ENCODE results near the gene ATP2A1. TPM values are rescaled to one million over a fixed set of nuclear protein-coding genes. Genes with fewer than 3 reads are reported as not detected.
"Not testable (repeated sequence)": the region's sequence is repeated elsewhere in the genome, so short reads cannot be mapped to it uniquely, and the experiment has no call there.

Gene ATP2A1
- total and polyA plus RNA-seq, 2 donors from 2014 or later = 0.25 to 0.47 TPM

DNA sequence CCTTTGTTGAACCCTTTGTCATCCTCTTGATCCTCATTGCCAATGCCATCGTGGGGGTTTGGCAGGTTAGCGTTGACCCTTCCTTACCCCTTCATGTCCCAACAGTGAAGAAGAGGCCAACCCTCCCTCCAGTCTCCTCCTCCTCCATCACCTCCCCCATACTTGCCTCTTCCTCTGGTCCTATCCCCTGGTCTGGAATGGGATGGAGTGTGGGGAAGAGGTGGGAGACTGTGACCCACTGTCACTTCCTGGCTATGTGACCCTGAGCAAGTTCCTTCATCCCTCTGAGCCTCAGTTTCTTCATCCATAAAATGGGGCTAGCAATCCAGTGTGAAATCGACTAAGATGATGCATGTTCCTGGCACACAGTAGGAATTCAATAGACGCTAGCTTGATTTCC is 2.7 kb downstream of the ATP2A1 start:
- intact Hi-C loops (cut with DNase I) = loop anchor here (10.0 kb wide), 1 partner anchor 64 kb away; no protein-coding TSS in a partner anchor
- H3K9ac ChIP-seq (ENCODE audit: low read length in 3 of 3) = no peak overlapping the region
- peaks cover 0 to 11% (median 3%) of the 10 kb centered on the region in 3 donors for H3K4me1 ChIP-seq (ENCODE audit: control insufficient read depth in 2 of 3, insufficient read depth in 2 of 3, low read depth in 1 of 3, low read length in 3 of 3)

DNA sequence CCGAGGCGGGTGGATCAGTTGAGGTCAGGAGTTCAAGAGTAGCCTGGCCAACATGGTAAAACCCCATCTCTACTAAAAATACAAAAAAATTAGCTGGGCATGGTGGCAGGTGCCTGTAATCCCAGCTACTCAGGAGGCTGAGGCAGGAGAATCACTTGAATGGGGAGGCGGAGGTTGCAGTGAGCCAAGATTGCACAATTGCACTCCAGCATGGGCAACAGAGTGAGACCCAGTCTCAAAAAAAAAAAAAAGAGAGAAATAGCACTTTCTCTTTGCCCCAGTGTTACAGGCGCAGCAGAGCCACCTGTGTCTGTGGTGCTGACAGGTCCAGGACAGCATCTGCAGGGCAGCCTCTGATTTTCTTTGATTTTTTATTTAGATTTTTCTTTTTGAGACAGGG is 3.3 kb downstream of the ATP2A1 start:
- not testable (repeated sequence) for H3K27me3 ChIP-seq (ENCODE audit: control insufficient read depth, insufficient read depth, low read length); H3K9ac ChIP-seq (ENCODE audit: low read length in 3 of 3); H3K27ac ChIP-seq (ENCODE audit: low read depth in 2 of 2, low read length in 2 of 2); H3K36me3 ChIP-seq (ENCODE audit: control insufficient read depth in 2 of 3, insufficient read depth in 3 of 3, low read length in 3 of 3); H3K4me3 ChIP-seq (ENCODE audit: low read length in 3 of 3); FAIRE-seq; H3K9me3 ChIP-seq (ENCODE audit: control insufficient read depth in 2 of 3, insufficient read depth in 1 of 3, low read length in 3 of 3); DNase-seq
- intact Hi-C loops (cut with DNase I) = loop anchor here (10.0 kb wide), 1 partner anchor 63 kb away; no protein-coding TSS in a partner anchor
- H3K4me1 ChIP-seq (ENCODE audit: control insufficient read depth in 2 of 3, insufficient read depth in 2 of 3, low read depth in 1 of 3, low read length in 3 of 3) = peaks cover 0 to 11% (median 3%) of the 10 kb centered on the region in 3 donors

More for the DNA sequence above, 2.7 kb downstream of the ATP2A1 start:
- FAIRE-seq = no peak
- H3K9me3 ChIP-seq (ENCODE audit: control insufficient read depth in 2 of 3, insufficient read depth in 1 of 3, low read length in 3 of 3) = no peaks in the 10 kb centered on the region
- H3K27ac ChIP-seq (ENCODE audit: low read depth in 2 of 2, low read length in 2 of 2) = no peak overlapping the region
- H3K4me3 ChIP-seq (ENCODE audit: low read length in 3 of 3) = no peak overlapping the region
- TF ChIP-seq, protein P1, sequence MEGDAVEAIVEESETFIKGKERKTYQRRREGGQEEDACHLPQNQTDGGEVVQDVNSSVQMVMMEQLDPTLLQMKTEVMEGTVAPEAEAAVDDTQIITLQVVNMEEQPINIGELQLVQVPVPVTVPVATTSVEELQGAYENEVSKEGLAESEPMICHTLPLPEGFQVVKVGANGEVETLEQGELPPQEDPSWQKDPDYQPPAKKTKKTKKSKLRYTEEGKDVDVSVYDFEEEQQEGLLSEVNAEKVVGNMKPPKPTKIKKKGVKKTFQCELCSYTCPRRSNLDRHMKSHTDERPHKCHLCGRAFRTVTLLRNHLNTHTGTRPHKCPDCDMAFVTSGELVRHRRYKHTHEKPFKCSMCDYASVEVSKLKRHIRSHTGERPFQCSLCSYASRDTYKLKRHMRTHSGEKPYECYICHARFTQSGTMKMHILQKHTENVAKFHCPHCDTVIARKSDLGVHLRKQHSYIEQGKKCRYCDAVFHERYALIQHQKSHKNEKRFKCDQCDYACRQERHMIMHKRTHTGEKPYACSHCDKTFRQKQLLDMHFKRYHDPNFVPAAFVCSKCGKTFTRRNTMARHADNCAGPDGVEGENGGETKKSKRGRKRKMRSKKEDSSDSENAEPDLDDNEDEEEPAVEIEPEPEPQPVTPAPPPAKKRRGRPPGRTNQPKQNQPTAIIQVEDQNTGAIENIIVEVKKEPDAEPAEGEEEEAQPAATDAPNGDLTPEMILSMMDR (IDR thresholded peaks at IDR 0.05; ENCODE audit: borderline replicate concordance, extremely low read depth, insufficient read depth) = no peak
- H3K36me3 ChIP-seq (ENCODE audit: control insufficient read depth in 2 of 3, insufficient read depth in 3 of 3, low read length in 3 of 3) = no peaks in the 10 kb centered on the region
- no peak for DNase-seq
- H3K27me3 ChIP-seq (ENCODE audit: control insufficient read depth, insufficient read depth, low read length) = no peaks in the 10 kb centered on the region

DNA sequence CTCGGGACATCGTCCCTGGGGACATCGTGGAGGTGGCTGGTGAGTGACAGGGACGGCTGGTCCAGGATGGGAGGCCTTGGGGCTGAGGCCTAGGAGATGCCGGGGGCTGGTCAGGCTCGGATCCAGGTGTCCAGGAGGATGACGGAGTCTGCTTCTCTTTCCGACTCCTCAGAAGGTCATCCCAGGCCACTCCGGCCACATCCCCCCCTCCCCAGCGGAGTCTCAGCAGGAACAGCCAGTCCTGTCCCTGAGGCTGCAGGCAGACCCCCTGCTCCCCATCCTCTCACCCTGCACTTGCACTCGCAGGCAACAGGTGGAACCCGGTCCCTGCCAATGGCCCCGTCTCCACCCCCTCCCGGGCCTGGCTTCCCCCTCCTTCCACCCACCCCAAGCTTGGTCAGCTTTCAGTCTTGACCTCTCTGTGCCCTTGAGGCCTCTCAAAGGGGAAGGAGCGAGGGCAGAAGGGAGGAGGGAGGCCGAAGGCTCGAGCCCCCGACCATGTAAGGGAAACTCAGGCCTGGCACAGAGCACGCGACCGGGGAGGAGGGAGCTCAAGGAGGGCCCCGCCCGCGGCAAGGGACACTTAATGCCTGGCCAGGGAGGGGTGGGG is 4.4 kb downstream of the ATP2A1 start:
- DNase-seq (peak in 4 of 5 donors; percentile 85 to 90 (median 88)), FAIRE-seq (no peak)
- H3K27ac ChIP-seq (ENCODE audit: low read depth in 2 of 2, low read length in 2 of 2) = no peak overlapping the region
- no peaks in the 10 kb centered on the region for H3K9me3 ChIP-seq (ENCODE audit: control insufficient read depth in 2 of 3, insufficient read depth in 1 of 3, low read length in 3 of 3)
- peaks cover 0 to 11% (median 3%) of the 10 kb centered on the region in 3 donors for H3K4me1 ChIP-seq (ENCODE audit: control insufficient read depth in 2 of 3, insufficient read depth in 2 of 3, low read depth in 1 of 3, low read length in 3 of 3)
- intact Hi-C loops (cut with DNase I) = loop anchor here (10.0 kb wide), 1 partner anchor 62 kb away; no protein-coding TSS in a partner anchor
- H3K27me3 ChIP-seq (ENCODE audit: control insufficient read depth, insufficient read depth, low read length) = no peaks in the 10 kb centered on the region
- TF ChIP-seq, protein P1 (IDR thresholded peaks at IDR 0.05; ENCODE audit: borderline replicate concordance, extremely low read depth, insufficient read depth) = no peak
- no peak overlapping the region for H3K4me3 ChIP-seq (ENCODE audit: low read length in 3 of 3)
- H3K9ac ChIP-seq (ENCODE audit: low read length in 3 of 3) = no peak overlapping the region
- H3K36me3 ChIP-seq (ENCODE audit: control insufficient read depth in 2 of 3, insufficient read depth in 3 of 3, low read length in 3 of 3) = no peaks in the 10 kb centered on the region

DNA sequence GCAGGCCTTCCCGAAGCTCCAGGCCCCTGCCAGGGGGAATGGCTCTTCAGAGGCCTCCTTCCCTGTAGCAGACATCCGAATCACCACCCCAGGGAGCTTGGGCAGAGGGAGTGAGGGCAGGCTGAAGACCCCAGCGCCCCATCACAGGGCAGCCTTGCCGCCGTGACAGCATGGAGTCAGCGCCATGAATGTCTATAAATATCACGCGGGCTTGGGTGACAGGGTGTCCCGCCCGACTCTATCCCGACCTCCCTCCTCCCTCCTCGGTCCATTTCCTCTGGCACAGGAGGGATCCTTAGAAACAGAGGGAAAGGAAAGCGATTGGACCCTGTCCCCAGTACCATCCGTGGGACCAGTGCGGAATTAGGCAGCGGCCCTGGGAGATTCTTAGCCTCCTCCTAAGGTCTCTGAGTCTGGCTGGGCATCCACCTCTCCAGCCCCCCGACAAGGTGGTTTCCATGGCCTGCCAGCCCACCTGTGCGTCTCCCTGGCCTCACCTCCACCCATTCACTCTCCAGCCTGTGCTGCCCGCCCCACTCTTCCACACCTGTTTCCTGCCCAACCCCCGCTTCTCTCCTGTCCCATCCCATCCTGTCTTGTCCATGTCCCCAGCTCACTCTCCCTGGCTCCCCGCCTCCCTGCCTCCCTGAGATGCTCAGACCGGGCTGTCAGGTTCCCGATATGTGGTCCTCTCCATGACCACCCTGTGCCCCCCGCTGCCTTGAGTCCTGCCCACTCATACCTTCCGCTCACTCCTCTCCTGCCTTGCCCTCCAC is 5.1 kb downstream of the ATP2A1 start:
- Histone ChIP-seq H3K27ac (ENCODE audit: low read depth in 2 of 2, low read length in 2 of 2) (no peak overlapping the region), H3K4me3 (ENCODE audit: low read length in 3 of 3) (no peak overlapping the region), H3K9me3 (ENCODE audit: control insufficient read depth in 2 of 3, insufficient read depth in 1 of 3, low read length in 3 of 3) (no peaks in the 10 kb centered on the region), H3K4me1 (ENCODE audit: control insufficient read depth in 2 of 3, insufficient read depth in 2 of 3, low read depth in 1 of 3, low read length in 3 of 3) (peaks cover 0 to 11% (median 3%) of the 10 kb centered on the region in 3 donors), H3K36me3 (ENCODE audit: control insufficient read depth in 2 of 3, insufficient read depth in 3 of 3, low read length in 3 of 3) (no peaks in the 10 kb centered on the region), H3K9ac (ENCODE audit: low read length in 3 of 3) (no peak overlapping the region), H3K27me3 (ENCODE audit: control insufficient read depth, insufficient read depth, low read length) (no peaks in the 10 kb centered on the region)
- no peak for FAIRE-seq
- TF ChIP-seq, protein P1 (IDR thresholded peaks at IDR 0.05; ENCODE audit: borderline replicate concordance, extremely low read depth, insufficient read depth) = no peak
- peak in 1 of 5 donors; percentile 42 for DNase-seq
- intact Hi-C loops (cut with DNase I) = loop anchor here (10.0 kb wide), 1 partner anchor 61 kb away; no protein-coding TSS in a partner anchor
